Activated gamma-delta T cell treated with Interleukin-2 at 50 U/mL for 16 hours (primary cell): Measurements from ENCODE around the gene TDRD10.

ENCODE experiments used
- DNase-seq: peaks from one replicate; pipeline ENCODE4 v3.0.0-alpha.2; 2020

TDRD10 gene, protein sequence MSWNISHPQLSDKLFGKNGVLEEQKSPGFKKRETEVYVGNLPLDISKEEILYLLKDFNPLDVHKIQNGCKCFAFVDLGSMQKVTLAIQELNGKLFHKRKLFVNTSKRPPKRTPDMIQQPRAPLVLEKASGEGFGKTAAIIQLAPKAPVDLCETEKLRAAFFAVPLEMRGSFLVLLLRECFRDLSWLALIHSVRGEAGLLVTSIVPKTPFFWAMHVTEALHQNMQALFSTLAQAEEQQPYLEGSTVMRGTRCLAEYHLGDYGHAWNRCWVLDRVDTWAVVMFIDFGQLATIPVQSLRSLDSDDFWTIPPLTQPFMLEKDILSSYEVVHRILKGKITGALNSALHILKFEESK

DNA sequence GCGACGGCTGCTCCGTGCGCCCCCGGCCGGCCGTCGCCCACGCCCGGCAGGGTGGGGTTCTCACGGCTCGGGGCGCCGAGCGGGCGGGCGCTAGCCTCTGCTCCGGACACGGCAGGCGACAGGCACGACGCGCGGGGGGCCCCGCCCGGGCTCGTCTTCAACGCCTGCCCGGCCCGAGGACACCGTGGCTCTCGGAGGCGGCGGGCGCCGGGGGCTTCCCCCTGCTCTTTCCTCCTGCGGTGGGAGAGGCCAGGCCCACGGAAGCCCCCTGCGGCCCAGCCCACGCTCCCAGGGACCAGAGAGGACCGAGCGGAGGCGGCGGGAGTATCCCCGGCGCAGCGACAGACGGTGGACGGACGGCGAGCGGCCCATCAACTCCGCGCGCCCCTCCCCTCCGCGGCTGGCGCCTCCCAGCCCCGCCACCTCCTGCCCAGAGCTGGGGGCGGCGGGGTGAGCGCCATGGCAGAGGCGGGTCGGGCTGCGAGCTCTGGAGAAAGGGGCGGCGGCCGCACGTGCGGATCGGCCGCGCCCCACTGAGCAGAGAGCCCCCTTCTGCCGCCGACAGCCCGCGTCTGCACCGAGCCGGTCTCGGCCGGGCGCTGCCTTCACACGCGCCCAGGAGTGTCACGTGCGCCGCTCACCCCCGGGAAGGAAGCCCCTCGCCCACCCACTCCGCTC is at the start of gene TDRD10, which contains the start of gene SHE:
Gene TDRD10, plus strand, starts transcription at position 154 of the 678 bp plus-strand sequence. CDS start 4,685 bp downstream, outside the sequence.
Gene SHE, minus strand, starts transcription at position 347 of the 678 bp plus-strand sequence. CDS start 386 bp downstream, outside the sequence.
- peak; percentile 6 for DNase-seq

DNA sequence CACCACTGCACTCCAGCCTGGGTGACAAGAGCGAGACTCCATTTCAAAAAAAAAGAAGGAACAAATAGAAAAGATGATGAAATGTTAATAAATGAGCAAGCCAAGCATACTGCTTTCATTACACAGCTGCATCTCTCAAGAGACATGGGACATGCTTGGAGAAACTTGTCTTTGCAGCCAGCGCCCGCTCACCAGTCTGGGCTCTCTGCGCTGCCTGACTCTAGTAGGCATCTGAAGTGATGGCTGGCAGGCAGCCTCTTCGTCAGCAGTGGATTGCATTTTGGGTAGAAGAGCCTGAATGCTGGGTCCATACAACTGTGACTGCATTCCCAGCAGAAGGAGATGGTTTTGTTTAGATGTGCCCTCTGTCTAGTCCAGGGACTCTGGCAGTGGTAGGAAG is 48.9 kb upstream of the TDRD10 start:
- DNase-seq: no peak

DNA sequence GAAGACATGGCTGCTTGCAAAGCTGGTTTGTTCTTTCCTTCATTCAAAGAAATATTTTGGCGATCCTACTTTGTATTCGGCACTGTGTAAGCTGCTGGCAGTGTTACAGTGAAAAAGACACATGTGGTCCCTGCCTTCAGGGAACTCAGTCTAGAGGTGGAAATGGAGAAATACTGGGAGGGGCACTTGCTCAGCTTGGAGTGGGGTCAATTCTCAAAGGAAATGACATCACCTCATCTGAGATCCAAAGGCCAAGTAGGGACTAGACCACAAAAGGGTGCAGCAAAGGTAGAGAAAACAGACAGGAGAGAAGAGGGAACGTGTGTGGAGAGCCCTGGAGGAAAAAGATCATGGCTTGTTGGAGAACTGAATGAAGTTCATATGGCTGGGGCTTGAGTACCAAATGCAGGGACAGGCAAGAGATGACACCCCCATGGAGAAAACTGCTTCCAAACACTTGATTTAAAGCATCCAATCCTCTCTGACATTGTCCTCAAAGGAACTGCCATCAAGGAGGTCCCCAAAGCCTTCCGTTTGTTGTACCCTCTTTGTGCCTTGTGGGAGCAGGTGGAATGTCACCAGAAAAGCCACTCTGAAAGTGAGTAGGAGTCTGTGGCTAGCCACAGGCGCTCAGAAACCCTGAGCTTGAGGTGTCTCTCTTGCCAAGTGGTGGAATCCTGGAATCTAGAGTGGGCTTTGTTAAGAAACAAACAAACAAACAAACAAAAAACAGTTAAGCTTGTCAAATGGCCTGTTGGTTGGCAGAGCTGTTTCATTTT is 48.3 kb upstream of the TDRD10 start:
- DNase-seq: no peak

DNA sequence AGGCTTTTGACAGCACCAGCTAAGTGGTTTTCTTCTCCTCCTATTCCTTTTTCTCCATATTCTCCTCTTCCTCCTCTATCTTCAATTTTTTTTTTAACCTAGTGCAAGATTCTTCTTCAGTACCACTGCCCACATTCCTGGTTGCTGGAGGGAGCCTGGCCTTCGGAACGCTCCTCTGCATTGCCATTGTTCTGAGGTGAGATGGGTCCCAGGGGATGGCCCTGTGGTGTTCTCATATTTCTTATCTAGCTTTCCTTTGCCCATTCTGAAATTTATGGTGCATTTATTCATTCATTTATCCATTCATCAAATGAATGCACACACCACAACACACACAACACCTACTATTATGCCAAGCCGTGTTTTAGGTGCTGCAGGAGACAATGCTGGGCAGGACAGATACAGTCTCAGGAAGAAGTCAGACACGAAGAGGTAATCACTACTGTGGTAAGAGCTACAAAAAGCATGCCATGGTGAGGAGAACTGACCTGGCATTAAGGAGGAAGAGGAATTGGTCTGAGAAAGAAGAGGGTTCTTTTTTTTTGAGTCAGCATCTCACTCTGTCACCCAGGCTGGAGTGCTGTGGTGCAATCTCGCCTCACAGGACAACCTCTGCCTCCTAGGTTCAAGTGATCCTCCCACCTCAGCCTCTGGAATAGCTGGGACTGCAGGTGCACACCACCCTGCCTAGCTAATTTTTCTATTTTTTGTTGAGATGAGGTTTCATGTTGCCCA is 47.5 kb upstream of the TDRD10 start:
- DNase-seq: no peak

DNA sequence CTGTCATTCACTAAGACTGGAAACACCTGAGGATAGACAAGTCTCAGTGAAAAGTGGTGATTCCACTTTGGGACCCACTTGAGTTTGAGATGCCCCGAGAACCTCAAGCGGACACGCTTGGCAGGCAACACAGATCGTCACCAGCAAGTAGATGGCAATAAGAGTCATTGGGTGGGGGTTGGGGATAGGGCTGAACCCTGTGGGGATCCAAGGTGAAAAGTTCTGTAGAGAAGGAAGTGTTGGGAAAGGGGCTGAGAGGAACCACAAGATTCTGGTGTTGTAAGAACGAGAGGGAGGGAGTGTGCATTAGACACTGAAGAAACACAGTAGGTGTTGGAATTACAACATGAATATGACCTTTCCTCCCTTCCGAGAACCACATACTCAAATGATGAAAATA is 45.4 kb upstream of the TDRD10 start:
- no peak for DNase-seq

DNA sequence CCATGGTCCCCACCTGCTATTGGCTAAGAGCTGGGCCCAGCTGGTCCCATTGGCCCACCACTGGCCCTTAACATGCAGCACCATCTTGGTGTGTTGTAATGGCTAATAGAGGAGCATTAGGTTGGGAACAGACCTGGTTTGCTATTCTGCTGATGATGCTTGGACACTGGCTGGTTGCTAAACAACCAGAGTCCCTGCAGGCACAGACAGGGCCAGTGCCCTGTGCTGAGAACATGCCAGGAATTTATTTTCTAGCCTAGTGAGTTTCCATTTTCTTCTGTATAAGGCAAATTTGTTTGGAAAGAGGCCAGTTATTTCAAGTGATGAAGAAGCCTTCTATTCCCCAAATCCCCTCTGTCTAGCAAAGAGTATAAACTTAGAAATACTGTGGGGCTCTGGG is 42.9 kb upstream of the TDRD10 start:
- no peak for DNase-seq

DNA sequence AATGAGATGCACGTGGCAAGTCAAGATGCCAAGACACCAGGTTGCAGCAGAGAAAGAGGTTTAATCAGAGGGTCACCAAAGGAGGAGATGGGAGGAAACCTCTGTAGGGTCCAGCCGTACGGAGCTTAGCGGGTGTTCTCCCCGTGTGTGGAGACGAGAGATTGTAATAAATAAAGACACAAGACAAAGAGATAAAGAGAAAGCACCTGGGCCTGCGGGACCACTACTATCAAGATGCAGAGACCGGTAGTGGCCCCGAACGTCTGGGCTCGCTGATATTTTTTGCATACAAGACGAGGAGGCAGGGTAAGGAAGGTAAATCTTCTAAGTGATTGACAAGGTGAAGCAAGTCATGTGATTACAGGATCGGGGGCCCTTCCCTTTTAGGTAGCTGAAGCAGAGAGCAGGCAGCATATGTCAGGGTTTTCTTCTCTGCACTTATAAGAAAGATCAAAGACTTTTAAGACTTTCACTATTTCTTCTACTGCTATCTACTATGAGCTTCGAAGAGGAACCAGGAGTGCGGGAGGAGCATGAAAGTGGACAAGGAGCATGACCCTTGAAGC is 41.2 kb upstream of the TDRD10 start:
- no peak for DNase-seq

DNA sequence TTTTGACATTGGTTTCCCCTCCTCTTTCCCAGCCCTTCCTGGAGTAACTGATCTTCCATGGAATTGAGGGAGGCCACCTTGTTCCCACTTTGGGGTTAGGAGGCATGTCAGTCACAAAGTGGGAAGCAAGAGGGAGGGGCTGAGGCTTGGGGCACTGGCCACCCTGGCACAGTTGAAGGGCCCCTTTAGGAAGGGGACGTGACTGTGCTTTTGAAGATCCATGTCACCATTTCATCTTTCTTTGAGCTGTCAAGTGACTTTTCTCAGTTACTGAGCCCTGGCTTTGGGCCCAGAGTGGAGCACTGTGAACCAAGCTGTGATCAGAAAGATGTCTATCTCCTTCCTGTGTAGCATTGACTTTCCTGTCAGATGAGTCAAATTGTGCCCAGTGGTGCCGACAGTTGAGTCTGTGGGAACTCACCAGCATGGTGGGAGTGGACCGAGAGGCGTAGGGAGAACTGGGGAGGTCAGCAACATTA is 38.5 kb upstream of the TDRD10 start:
- peak; percentile 62 for DNase-seq

DNA sequence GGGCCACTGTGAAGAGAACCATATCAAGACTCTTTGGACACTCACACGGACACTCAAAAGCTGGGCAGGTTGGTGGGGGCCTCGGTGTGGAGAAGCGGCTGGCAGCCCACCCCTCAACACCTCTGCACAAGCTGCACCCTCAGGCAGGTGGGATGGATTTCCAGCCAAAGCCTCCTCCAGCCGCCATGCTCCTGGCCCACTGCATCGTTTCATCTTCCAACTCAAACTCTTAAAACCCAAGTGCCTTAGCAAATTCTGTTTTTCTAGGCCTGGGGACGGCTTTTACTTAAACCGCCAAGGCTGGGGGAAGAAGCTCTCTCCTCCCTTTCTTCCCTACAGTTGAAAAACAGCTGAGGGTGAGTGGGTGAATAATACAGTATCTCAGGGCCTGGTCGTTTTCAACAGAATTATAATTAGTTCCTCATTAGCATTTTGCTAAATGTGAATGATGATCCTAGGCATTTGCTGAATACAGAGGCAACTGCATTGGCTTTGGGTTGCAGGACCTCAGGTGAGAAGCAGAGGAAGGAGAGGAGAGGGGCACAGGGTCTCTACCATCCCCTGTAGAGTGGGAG is 36.3 kb upstream of the TDRD10 start:
- DNase-seq: no peak

DNA sequence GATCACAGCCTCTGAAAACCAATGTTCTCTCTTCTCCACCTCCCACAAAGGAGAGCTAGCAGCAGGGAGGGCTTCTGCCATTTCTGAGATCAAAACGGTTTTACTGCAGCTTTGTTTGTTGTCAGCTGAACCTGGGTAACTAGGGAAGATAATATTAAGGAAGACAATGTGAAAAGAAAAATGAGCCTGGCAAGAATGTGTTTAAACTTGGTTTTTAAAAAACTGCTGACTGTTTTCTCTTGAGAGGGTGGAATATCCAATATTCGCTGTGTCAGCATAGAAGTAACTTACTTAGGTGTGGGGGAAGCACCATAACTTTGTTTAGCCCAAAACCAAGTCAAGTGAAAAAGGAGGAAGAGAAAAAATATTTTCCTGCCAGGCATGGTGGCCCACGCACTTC is 35.8 kb upstream of the TDRD10 start:
- DNase-seq: no peak

DNA sequence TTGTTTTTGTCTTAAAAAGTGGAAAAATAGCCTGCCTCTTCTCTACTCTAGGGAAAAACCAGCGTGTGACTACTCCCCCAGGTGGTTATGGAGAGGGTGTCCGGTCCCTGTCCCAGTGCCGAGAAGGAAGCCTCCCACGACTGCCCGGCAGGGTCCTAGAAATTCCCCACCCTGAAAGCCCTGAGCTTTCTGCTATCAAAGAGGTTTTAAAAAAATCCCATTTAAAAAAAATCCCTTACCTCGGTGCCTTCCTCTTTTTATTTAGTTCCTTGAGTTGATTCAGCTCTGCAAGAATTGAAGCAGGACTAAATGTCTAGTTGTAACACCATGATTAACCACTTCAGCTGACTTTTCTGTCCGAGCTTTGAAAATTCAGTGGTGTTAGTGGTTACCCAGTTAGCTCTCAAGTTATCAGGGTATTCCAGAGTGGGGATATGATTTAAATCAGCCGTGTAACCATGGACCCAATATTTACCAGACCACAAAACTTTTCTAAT is 35.0 kb upstream of the TDRD10 start:
- DNase-seq: no peak

DNA sequence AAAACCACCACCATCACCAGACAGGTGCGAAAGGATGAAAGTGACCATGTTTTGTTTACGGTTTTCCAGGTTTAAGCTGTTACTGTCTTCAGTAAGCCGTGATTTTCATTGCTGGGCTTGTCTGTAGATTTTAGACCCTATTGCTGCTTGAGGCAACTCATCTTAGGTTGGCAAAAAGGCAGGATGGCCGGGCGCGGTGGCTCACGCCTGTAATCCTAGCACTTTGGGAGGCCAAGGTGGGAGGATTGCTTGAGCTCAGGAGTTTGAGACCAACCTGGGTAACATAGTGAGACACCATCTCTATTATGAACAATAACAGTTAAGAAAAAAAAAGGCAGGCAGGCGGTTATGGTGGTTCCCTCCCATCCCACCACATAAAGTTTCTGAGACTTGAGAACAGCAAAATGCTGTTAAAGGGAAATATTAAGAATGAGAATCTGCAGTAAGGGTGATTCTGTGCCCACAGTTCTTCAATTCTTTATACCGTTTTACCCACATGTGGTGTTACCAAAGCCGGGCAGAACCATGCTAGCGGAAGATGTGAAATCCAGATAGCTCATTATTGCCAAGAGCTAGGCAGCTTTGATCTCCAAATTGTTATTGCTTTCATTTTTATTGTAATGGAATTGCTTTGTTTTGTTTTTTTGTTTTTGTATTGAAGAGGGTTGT is 34.5 kb upstream of the TDRD10 start:
- no peak for DNase-seq

DNA sequence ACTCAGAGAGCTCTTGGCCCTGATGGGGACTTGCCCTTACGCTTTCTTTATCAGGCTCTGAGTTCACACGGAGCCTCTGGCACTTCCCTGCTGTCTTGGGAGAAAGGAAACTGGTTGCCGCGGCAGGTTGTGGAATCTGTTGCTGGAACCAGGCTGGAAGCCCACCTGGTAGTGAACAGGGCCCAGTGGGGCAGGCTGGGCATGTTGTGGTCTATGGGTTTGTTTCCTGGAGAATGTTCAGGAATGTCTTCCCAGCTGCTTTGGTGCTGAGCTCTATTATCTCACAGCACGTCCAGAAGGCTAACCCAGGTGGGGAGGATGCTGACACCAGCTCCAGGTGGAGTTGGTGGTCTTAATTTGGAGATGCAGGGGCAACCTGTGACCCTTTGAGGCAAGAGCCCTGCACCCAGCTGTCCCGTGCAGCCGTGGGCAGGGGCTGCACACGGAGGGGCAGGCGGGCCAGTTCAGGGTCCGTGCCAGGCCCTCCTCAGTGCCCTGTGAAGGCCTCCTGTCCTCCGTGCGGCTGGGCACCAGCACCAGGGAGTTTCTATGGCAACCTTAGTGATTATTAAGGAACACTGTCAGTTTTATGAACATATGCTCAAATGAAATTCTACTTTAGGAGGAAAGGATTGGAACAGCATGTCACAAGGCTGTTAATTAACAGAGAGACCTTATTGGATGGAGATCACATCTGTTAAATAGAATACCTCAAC is 33.3 kb upstream of the TDRD10 start:
- DNase-seq: no peak

DNA sequence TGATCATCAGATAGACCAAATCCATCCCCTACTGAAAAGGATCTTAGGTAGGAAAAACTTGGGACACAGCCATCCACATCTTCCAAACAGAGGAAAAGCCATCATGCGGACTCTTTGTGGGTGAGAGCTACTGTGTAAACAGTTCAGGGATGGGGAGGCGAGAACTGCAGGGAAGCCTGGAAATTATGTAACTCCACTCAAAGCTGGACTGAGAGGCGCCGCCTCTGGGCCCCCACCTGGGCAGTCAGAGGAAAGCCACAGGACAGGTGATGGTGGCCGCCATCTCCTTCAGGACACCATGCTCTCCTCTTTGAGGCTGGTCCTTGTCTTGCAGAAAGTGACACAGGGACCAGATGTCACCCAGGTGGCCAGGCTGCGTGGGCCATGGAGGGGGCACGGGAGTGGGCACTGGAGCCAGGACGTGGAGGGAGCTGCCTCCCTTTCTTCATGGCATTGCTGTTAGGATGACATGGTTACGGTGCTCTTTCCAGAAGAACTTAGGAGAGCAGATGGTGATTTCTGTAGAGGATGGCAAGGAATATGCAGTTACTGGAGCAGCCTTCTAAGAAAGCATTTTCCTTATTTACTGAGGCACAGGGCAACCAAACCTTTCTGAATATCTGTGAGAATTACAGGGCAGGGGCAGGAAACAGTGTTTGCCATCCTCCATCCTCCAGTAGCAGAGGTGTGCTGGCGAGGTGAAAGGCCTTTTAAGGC is 32.0 kb upstream of the TDRD10 start:
- no peak for DNase-seq

DNA sequence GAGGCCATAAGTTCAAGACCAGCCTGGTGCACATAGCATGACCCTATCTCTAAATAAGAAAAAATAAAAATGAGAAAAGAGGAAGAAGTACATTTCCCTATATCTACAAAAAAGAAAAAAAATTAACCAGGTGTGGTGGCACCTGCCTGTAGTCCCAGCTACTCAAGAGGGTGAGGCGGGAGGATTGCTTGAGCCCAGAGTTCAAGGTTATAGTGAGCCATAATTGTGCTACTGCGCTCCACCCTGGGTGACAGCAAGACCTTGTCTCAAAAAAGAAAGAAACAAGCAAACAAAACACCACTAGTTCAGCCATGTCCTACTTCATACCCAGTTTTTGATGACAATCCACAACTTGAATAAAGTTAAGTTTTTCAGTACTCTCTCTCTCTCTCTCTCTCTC is 30.7 kb upstream of the TDRD10 start:
- no peak for DNase-seq

DNA sequence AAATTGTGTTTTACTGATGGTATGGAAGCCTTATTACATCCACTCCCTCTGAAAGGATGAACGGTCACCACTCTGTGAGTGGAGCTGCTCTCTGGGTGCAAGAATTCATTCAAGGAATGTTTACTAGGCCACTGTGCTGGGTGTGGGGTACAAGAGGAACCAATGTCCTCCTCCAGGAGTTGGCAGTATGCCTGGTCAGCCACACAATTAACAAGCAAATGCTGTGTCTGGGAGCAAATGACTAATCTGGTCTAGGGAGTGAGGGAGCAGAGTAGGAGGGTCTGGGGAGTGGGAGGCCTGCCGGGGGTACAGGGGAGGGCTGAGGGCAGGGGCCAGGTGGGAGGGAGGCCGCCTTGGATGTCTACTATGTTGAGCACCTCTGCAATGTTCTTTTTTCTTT is 27.2 kb upstream of the TDRD10 start:
- no peak for DNase-seq

DNA sequence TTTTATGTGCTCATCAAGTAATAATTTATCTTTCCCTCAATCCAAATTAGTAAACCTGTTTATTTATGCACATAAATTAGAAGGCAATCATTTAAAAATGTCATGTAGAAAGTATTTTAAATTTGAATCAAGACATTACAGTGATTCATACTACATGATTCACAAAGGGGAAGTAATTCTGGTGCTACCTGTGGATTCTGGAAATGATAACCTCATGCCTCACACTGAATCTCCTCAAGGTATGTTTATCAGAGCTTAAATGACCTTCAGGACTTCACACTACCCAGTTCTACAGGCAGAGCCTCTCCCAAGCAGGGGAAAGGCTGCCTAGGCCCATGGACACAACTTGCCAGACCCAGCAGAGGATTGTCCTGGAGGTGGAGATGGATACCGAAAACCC is 25.2 kb upstream of the TDRD10 start:
- DNase-seq: no peak

DNA sequence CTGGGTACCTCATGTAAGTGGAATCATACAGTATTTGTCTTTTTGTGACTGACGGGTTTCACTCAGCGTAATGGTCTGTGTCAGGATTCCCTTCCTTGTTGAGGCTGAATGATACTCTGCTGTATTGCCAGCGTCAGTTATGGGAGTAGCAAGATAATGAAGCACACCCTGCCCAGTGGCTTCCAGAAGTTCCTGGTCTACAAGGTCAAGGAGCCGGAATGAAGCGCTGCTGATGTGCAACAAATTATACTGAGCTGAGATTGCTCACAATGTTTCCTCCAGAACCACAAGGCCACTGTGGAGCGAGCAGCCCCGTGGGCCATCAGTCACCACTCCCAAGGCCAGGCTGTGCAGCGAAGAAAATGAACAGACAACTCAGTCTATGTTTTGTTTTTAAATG is 24.0 kb upstream of the TDRD10 start:
- DNase-seq: no peak

DNA sequence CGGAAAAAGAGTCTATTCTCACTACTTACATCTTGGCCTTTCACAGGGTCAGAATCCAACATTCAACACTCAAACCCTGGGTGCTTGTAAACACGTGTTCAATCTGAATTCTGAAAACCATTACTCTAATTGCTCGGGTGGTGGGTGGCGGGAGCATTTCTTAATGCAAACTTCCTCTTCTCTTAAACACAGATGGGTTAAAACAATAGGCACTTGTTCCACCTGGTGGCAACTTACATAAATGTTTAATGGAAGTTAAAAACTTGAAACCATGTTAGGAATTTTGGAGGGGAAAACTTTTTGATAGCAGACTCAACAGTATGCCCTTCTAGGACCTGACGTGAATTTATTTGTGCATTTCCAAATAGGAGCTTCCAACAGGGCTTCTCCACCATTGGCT is 23.4 kb upstream of the TDRD10 start:
- no peak for DNase-seq
